GM18505 (cell line): ENCODE data around the gene TM7SF2.

Experiments
- ATAC-seq: cut with Tn5 transposase; IDR thresholded peaks from one replicate; pipeline ENCODE4 v1.9.1; 2021; ENCODE audit not compliant: unreplicated experiment
- POLR2A ChIP-seq: IDR thresholded peaks from 4 replicates; pipeline ENCODE4 v1.6.1; 2011; ENCODE audit warnings: borderline replicate concordance; ENCODE audit not compliant: insufficient read depth, insufficient read length; ENCODE audit errors: extremely low read depth

Gene TM7SF2

GRCh38 chr11:65100674-65101350, 10.9 kb upstream of the TM7SF2 start:
- ATAC-seq: no peak
- TF ChIP-seq POLR2A: no peak

- no peak for ATAC-seq
- TF ChIP-seq POLR2A: no peak
Observed at GRCh38 chr11:65102142-65103095, 9.3 kb upstream of the TM7SF2 start.

- no peak for ATAC-seq
- no peak for TF ChIP-seq POLR2A
Observed at GRCh38 chr11:65103476-65103875, 8.2 kb upstream of the TM7SF2 start.

GRCh38 chr11:65104628-65105027, 7.0 kb upstream of the TM7SF2 start:
- no peak for TF ChIP-seq POLR2A
- ATAC-seq: no peak

GRCh38 chr11:65107078-65107477, 4.6 kb upstream of the TM7SF2 start:
- ATAC-seq: no peak
- TF ChIP-seq POLR2A: no peak

- TF ChIP-seq POLR2A: no peak
- no peak for ATAC-seq
Observed at GRCh38 chr11:65107751-65108468, 3.8 kb upstream of the TM7SF2 start.

- TF ChIP-seq POLR2A: no peak
- ATAC-seq: no peak
Observed at GRCh38 chr11:65108469-65109123, 3.1 kb upstream of the TM7SF2 start.

GRCh38 chr11:65109231-65110198, 2.2 kb upstream of the TM7SF2 start:
- TF ChIP-seq POLR2A: peak; percentile 9
- ATAC-seq: no peak

- ATAC-seq: no peak
- peak; percentile 7 for TF ChIP-seq POLR2A
Observed at GRCh38 chr11:65110354-65110861, 1.3 kb upstream of the TM7SF2 start.

GRCh38 chr11:65111159-65111743, 421 bp upstream of the TM7SF2 start:
- no peak for ATAC-seq

GRCh38 chr11:65112546-65113360, 1.1 kb downstream of the TM7SF2 start:
- TF ChIP-seq POLR2A: no peak
- ATAC-seq: peak; percentile 37

More at GRCh38 chr11:65111159-65111743, 421 bp upstream of the TM7SF2 start:
- no peak for TF ChIP-seq POLR2A
